Suppressor macrophage treated with lipopolysaccharide for 4 hours (primary cell): ENCODE data around the gene NOPCHAP1.

Experiments used
- DNase-seq: peaks from one replicate; pipeline ENCODE4 v3.0.0-alpha.2; 2020

The NOPCHAP1 gene

GRCh38 chr12:105024928-105025327, 38.8 kb downstream of the NOPCHAP1 start:
- no peak for DNase-seq

DNA sequence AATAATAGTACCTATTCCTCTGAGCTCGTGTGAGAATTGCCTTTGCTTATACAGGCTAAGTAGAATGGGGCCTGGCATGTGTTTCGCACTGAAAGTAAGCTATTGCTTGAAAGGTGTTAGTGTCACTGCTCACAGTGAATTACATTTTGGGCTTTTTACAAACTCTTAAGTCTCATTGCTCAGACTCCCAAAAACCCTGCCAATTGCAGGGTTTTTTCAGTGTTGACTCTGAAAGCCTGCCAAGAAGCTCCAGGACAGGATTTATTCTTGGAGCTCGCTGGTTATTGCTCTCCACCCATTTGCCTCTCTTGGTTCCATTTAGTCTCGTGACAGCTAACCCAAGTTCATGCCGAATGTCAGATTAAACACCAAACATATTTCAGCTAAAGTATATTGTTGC, 39.8 kb downstream of the NOPCHAP1 start:
- DNase-seq, result no peak

- DNase-seq, result no peak
Observed at GRCh38 chr12:105026411-105026810, 40.3 kb downstream of the NOPCHAP1 start.

GRCh38 chr12:105030820-105031807, 45.0 kb downstream of the NOPCHAP1 start:
- peak; percentile 23 for DNase-seq

DNA sequence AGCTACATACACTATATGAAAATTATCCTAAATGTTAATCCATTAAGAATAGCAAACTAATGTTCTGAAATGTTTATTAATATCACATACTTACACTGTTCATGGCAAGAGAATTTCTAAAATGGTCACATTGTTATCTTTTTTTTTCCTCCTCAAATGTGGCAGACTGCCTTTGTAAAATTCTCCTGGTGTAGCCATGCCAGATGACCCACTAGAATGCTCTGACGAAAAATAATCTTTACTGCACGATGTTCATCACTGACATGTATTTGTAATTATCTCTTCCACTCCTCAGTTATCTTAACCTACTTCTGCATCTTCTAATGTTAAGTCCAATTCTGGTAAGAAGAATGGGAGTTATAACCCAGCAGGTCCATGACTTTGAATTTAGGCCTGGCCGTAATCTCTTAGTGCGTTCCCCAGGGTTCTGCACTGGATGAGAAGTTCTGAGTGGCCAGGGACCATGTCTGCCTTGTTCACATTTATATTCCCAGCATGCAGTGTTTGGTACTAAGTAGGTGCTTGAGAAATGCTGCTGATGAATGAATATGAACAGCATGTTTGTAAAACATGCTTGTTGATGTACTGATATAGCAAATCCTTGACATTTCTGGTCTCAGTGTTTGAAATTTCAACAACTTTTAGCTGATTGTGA, 46.7 kb downstream of the NOPCHAP1 start:
- no peak for DNase-seq

GRCh38 chr12:105033851-105034250, 47.7 kb downstream of the NOPCHAP1 start:
- no peak for DNase-seq
